ENCODE results near the gene SLC28A3.
A peak's percentile ranks its signal among the peaks of the same experiment; 100 is the strongest.

DNA sequence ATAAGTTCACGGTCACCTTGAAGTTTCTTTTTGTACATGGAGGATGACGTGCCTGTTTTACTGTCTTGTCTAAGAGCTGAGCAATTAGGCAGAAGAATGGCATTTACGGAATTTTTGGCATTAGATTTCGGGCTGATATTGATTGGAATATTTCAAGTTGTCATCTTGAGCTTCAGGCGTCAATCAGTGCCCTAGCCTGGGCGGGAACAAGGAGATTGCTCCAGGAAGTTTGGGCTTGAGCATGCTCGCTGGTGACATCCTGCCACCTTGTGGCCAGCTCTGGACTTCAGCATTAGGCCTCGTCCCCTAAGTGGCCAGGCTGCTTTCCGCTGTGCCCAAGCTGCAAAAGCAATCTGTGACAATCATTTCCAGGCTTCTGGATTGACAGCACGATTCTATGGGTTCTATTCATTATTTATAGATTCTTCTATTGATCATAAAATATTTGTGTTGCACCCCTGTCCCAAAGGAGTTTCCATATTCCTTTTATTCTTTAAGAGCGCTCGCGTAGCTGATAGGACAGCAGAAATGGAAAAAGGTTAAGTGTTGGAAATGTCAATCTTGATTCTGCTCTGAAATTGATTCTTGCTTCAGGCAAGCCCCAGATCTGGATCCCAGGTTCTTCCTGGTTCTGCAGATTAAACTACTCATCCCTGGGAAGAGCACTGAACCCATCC is 79.3 kb downstream of the SLC28A3 start:
- TF ChIP-seq, protein P1, sequence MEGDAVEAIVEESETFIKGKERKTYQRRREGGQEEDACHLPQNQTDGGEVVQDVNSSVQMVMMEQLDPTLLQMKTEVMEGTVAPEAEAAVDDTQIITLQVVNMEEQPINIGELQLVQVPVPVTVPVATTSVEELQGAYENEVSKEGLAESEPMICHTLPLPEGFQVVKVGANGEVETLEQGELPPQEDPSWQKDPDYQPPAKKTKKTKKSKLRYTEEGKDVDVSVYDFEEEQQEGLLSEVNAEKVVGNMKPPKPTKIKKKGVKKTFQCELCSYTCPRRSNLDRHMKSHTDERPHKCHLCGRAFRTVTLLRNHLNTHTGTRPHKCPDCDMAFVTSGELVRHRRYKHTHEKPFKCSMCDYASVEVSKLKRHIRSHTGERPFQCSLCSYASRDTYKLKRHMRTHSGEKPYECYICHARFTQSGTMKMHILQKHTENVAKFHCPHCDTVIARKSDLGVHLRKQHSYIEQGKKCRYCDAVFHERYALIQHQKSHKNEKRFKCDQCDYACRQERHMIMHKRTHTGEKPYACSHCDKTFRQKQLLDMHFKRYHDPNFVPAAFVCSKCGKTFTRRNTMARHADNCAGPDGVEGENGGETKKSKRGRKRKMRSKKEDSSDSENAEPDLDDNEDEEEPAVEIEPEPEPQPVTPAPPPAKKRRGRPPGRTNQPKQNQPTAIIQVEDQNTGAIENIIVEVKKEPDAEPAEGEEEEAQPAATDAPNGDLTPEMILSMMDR (conservative IDR thresholded peaks at IDR 0.05) = peak; percentile 90
- no peak for TF ChIP-seq EZH2 (IDR thresholded peaks at IDR 0.05; ENCODE audit: low read depth)
